ENCODE data around the gene TNNI2. TPM values are rescaled to one million over a fixed set of nuclear protein-coding genes. Genes with fewer than 3 reads are reported as not detected.
A peak's percentile ranks its signal among the peaks of the same experiment; 100 is the strongest.

Gene TNNI2
- total RNA-seq, 1 donor from 2014 or later: 1.1 TPM

GRCh38 chr11:1841511-1842148, 2.8 kb downstream of the TNNI2 start:
- no peak for DNase-seq (ENCODE audit: extremely low spot score, unreplicated experiment)
- H3K27ac Mint-ChIP-seq (ENCODE audit: unreplicated experiment): no peak overlapping the region
- H3K4me3 Mint-ChIP-seq (ENCODE audit: unreplicated experiment): no peak overlapping the region
- no peaks in the 10 kb centered on the region for H3K36me3 Mint-ChIP-seq (ENCODE audit: unreplicated experiment)
- H3K4me1 Mint-ChIP-seq (ENCODE audit: unreplicated experiment): peaks cover 29% of the 10 kb centered on the region
- no peaks in the 10 kb centered on the region for H3K27me3 Mint-ChIP-seq (ENCODE audit: unreplicated experiment)
- no peaks in the 10 kb centered on the region for H3K9me3 Mint-ChIP-seq (ENCODE audit: unreplicated experiment)
- no peak for TF ChIP-seq CTCF (IDR thresholded peaks at IDR 0.05)

- no peak for TF ChIP-seq CTCF (IDR thresholded peaks at IDR 0.05)
- no peak overlapping the region for H3K4me3 Mint-ChIP-seq (ENCODE audit: unreplicated experiment)
- no peak for DNase-seq (ENCODE audit: extremely low spot score, unreplicated experiment)
- H3K27me3 Mint-ChIP-seq (ENCODE audit: unreplicated experiment): no peaks in the 10 kb centered on the region
- H3K36me3 Mint-ChIP-seq (ENCODE audit: unreplicated experiment): no peaks in the 10 kb centered on the region
- no peaks in the 10 kb centered on the region for H3K9me3 Mint-ChIP-seq (ENCODE audit: unreplicated experiment)
- H3K4me1 Mint-ChIP-seq (ENCODE audit: unreplicated experiment): peaks cover 31% of the 10 kb centered on the region
- no peak overlapping the region for H3K27ac Mint-ChIP-seq (ENCODE audit: unreplicated experiment)
Observed at GRCh38 chr11:1842149-1843097, 3.6 kb downstream of the TNNI2 start.

GRCh38 chr11:1843098-1843473, 4.3 kb downstream of the TNNI2 start:
- Mint-ChIP-seq H3K4me1 (ENCODE audit: unreplicated experiment) (peaks cover 33% of the 10 kb centered on the region), H3K27ac (ENCODE audit: unreplicated experiment) (peak overlapping the region; percentile 1), H3K27me3 (ENCODE audit: unreplicated experiment) (no peaks in the 10 kb centered on the region), H3K36me3 (ENCODE audit: unreplicated experiment) (no peaks in the 10 kb centered on the region), H3K4me3 (ENCODE audit: unreplicated experiment) (no peak overlapping the region), H3K9me3 (ENCODE audit: unreplicated experiment) (no peaks in the 10 kb centered on the region)
- no peak for TF ChIP-seq CTCF (IDR thresholded peaks at IDR 0.05)
- no peak for DNase-seq (ENCODE audit: extremely low spot score, unreplicated experiment)

GRCh38 chr11:1843796-1844195, 5.0 kb downstream of the TNNI2 start:
- Mint-ChIP-seq H3K4me1 (ENCODE audit: unreplicated experiment) (peaks cover 40% of the 10 kb centered on the region), H3K27me3 (ENCODE audit: unreplicated experiment) (no peaks in the 10 kb centered on the region), H3K9me3 (ENCODE audit: unreplicated experiment) (no peaks in the 10 kb centered on the region), H3K27ac (ENCODE audit: unreplicated experiment) (no peak overlapping the region), H3K36me3 (ENCODE audit: unreplicated experiment) (no peaks in the 10 kb centered on the region), H3K4me3 (ENCODE audit: unreplicated experiment) (no peak overlapping the region)
- TF ChIP-seq CTCF (IDR thresholded peaks at IDR 0.05): no peak
- no peak for DNase-seq (ENCODE audit: extremely low spot score, unreplicated experiment)
